Activated effector memory CD4-positive, alpha-beta T cell treated with anti-CD3 and anti-CD28 coated beads, Interleukin-2, amount 50 U/mL, for 16 hours (primary cell): Measurements from ENCODE around the gene OR10K1.
"Not testable (repeated sequence)": the region's sequence is repeated elsewhere in the genome, so short reads cannot be mapped to it uniquely, and the experiment has no call there.

Source experiments
- DNase-seq: peaks from one replicate; pipeline ENCODE4 v3.0.0-alpha.2; 2020

The OR10K1 gene, protein sequence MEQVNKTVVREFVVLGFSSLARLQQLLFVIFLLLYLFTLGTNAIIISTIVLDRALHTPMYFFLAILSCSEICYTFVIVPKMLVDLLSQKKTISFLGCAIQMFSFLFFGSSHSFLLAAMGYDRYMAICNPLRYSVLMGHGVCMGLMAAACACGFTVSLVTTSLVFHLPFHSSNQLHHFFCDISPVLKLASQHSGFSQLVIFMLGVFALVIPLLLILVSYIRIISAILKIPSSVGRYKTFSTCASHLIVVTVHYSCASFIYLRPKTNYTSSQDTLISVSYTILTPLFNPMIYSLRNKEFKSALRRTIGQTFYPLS

GRCh38 chr1:158461534-158461933, at the start of gene OR10K1:
Gene OR10K1 (plus strand): TSS chr1:158461834. CDS start chr1:158465562, 3,728 bp downstream.
- no peak for DNase-seq

- DNase-seq = no peak
These were observed 46.8 kb upstream of the OR10K1 start for GRCh38 chr1:158414651-158415345.

DNA sequence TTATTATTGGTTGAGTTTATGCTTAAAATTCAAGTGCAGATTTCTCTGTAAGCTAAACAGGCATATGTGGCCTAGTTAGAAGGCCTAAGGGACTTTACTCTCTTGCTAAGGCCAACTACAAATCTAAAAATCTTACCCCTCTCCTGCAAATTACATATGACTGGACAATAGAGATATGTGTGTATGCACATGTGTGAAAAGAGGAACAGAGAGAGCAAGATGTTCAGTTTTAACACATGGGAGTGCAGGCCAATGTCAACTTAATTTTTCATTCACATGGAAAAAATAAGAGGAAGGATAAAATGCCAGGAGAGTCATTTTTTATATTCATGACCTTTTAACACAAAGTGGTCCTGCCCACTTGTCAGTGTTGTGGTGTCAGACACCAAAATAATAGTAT, 44.0 kb upstream of the OR10K1 start:
- no peak for DNase-seq

DNA sequence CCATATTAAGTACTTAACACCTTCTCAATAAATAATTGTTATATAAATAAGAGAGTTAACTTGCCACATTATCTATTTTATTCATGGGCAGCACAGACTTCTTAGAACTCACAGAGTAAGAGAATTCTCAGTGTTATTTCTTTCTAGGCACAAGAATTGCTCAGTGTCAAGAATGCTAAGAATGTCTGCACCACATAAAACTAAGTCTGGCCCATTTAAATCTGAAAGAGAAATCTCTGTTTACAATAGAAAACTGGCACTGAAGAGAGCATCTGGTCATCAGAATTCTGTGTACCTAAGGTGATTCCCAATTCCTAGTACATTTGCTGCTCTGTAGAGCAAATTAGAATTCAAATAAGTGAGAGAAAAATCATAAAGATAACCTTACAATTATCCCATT, 39.4 kb upstream of the OR10K1 start:
- no peak for DNase-seq

GRCh38 chr1:158425027-158425426, 36.6 kb upstream of the OR10K1 start:
- no peak for DNase-seq

GRCh38 chr1:158426137-158426536, 35.5 kb upstream of the OR10K1 start, which contains the start of gene OR10K2:
Gene OR10K2 (minus strand): TSS chr1:158426237. CDS start chr1:158420866, 5,371 bp downstream.
- no peak for DNase-seq

DNA sequence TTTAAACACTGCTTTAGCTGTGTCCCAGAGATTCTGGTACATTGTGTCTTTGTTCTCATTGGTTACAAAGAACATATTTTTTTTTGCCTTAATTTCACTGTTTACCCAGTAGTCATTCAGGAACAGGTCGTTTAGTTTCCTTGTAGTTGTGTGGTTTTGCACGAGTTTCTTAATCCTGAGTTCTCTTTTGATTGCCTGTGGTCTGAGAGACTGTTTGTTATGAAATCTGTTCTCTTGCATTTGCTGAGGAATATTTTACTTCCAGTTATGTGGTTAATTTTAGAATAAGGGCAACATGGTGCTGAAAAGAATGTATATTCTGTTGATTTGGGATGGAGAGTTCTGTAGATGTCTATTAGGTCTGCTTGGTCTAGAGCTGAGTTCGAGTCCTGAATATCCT, 31.5 kb upstream of the OR10K1 start:
- not testable (repeated sequence) for DNase-seq

GRCh38 chr1:158434741-158435140, 26.9 kb upstream of the OR10K1 start:
- no peak for DNase-seq

DNA sequence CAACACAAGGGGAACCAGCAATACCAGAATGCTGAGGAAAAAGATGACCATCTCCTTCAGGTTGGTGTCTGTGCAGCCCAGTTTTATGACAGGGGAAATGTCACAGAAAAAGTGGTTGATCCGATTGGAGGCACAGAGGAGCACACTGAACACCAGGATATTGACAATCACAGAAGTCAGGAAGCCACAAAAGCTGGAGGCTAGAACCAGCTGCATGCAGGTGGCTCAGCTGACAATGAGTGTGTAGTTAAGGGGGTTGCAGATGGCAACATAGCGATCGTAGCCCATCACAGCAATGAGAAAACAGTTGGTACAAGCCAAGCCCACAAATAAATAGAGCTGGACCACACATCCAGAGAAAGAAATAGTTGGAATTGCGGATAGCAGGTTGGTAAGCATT, 16.3 kb upstream of the OR10K1 start:
- no peak for DNase-seq

GRCh38 chr1:158454537-158454936, 7.1 kb upstream of the OR10K1 start:
- DNase-seq = no peak

DNA sequence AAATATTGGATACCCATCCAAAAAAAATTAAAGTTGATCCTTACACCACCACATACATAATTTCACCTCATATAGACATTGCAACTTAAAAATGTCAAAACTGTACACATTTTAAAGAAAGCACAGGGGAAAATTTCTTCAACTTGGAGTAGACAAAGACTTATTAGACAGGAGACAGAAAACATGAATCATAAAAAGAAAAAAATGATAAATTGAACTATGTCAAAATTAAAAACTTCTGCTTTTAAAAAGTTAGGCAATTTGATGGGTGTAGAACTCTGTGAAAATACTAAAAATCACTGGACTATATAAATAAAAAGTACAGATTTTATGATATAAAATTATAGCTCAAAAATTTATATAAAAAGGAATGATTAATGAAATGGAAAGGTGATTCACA, 4.4 kb upstream of the OR10K1 start:
- no peak for DNase-seq

- no peak for DNase-seq
These were observed 3.4 kb upstream of the OR10K1 start for GRCh38 chr1:158458263-158458662.

- no peak for DNase-seq
These were observed 10.3 kb downstream of the OR10K1 start, which contains the start of gene OR10R2 for GRCh38 chr1:158471920-158472319. Gene OR10R2 (plus strand): TSS chr1:158472220. CDS start chr1:158472326, 106 bp downstream.

DNA sequence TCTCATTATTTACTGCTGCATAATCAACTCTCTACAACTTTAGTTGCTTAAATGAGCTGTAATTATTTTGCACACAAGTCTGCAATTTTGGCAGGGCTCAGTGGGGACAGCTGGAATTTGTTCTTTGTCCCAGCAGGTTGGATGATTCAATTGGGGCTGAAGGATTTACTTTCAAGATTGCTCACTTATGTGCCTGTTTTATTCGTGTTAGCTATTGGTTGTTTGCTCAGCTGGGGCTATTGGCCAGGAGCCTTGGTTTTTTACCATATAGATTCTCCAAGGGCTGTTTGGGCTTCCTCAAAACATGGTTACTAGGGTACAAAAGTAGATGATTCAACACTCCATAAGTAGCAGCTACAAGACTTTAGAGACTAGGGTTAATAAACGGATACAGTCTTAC, 23.8 kb downstream of the OR10K1 start:
- no peak for DNase-seq

DNA sequence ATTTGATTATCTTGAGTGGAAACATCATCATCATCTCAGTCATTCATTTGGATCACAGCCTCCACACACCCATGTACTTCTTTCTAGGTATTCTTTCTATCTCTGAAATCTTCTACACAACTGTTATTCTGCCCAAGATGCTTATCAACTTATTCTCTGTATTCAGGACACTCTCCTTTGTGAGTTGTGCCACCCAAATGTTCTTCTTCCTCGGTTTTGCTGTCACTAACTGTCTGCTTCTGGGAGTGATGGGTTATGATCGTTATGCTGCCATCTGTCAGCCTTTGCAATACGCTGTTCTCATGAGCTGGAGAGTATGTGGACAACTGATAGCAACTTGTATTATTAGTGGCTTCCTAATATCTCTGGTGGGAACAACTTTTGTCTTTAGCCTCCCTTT, 29.7 kb downstream of the OR10K1 start:
- DNase-seq = no peak

DNA sequence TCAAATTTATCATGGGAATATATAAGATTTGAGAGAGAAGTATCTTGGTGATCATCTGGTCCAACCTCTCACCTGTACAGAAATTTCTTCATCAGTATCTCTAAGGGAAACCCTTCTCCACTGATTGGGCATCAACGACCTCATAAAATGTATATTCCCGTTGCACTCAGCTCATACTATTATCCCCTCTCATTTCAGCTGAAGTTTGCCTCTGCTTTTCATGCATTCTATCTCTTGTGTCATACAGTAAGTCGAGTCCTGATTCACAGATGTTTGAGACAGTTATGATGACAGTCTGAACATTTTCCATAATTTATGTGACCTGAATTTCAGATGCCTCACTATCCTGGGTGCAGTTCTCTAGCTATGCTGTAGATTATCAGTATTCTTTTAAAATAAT, 31.4 kb downstream of the OR10K1 start:
- no peak for DNase-seq

DNA sequence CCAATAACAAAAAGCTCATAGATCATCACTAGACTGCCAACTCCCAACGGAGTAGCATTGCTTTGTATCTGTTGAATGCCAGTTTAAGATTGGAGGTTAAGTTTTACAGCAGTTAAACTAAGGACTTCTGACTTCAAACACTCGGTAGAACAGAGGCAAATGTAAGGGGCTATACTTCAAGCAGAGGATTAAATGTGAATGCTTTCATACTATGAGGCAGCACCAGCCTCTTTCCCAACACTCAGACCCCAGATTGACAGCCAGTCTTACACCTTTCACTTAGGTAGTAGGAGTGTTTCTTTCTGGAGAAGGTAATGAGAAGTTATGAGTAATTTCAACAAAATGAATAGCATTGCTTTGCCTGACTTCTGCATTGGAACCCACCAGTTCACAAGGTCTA, 33.2 kb downstream of the OR10K1 start:
- DNase-seq = no peak

DNA sequence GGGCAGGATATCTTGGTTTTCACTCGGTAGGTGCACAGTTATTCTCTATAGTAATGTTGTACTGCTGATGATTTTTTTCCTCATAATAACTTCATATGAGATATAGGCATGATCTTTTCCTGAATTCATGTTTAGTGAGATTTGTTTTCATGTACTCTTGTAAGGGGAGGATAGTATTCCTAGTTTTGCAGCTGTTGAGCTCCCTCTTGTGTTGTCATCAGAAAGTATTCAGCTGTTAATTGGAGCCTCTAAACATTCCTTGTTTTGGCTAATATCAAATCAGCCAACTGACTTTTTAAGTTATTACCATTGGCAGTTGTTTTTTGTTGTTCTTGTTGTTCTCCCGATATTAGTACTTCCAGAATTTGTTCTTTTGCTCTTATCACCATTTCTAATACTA, 34.7 kb downstream of the OR10K1 start:
- no peak for DNase-seq

GRCh38 chr1:158506369-158506987, 44.8 kb downstream of the OR10K1 start:
- peak; percentile 78 for DNase-seq

- no peak for DNase-seq
These were observed 45.9 kb downstream of the OR10K1 start for GRCh38 chr1:158507511-158507910.

DNA sequence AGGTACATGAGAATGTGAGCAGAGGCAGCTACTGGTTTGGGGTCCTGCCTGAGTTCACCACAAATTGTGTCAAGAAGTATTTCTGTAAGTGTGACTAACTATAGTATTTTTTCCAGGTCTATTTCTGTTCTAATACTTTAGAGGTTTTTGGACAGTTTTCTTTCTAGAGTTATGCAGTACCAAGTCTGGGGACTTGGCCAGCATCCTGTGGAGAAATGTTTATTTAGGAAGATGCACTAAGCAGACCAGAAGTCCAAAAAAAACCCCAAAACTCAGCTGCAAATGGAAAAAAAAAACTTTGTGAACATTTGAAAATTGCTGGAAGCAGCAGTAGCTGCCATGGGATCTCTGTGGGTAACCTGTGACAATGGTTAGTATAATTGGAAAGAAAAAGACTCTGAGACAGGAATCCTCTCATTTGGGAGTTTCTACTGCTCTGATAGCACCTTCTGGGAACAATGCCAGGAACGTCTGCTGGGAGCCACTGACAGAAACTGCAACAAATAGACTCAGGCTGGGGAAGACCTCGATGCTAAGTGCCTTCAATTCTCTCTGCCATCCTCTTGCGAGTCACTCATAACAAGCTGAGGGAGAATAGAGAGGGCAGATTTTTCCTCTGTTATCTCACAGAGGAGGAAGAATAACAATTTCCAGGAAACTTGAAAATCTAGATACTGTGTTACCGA, 48.0 kb downstream of the OR10K1 start:
- DNase-seq = no peak

GRCh38 chr1:158516966-158517365, 55.3 kb downstream of the OR10K1 start:
- DNase-seq = no peak
